ENCODE data around the gene SMIM43.

- TF ChIP-seq CTCF (IDR thresholded peaks at IDR 0.05) (no peak), ZFX (IDR thresholded peaks at IDR 0.05; ENCODE audit: borderline replicate concordance) (no peak)
These were observed 49.8 kb upstream of the SMIM43 start for GRCh38 chr4:121814756-121815155.
